ENCODE measurements around the gene PODNL1.

PODNL1 gene

GRCh38 chr19:13958043-13958442 lies 19.8 kb upstream of the PODNL1 start:
- DNase-seq (ENCODE audit: low spot score) = no peak

DNA sequence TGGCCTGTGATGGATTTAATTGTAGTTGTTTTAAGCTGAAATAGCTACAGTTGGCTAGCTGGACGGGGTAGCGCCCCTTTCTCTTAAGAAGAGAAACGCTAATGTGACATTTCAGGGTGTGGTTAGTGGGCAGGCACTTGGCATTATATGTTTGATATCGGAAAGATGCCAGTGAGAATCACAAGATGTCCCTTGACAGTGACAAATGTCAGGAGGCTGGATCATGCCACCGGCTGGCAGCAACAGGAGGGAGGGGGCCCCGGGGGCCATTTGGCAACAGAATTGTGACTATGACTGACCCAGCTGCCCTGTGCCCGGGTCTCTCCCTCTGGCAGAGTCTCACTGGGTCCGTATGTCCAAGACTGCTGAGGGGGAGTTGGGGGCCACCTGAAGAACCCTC lies 18.8 kb upstream of the PODNL1 start:
- DNase-seq (ENCODE audit: low spot score) = no peak

DNA sequence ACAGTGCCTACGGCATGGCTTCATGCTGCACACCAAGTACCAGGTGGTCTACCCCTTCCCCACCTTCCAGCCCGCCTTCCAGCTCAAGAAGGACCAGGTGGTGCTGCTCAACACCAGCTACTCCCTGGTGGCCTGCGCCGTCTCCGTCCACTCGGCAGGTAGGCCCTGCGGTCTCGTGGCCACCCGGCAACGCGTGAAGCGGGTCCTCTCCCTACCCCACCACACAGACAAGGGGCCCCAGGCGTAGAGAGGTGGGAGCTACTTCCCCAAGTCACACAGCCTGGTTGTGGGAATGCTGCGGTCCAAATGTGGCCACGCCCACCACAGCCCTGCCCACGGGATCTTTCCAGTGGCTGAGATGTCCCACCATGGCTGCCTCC lies 18.1 kb upstream of the PODNL1 start:
- no peak for DNase-seq (ENCODE audit: low spot score)

DNA sequence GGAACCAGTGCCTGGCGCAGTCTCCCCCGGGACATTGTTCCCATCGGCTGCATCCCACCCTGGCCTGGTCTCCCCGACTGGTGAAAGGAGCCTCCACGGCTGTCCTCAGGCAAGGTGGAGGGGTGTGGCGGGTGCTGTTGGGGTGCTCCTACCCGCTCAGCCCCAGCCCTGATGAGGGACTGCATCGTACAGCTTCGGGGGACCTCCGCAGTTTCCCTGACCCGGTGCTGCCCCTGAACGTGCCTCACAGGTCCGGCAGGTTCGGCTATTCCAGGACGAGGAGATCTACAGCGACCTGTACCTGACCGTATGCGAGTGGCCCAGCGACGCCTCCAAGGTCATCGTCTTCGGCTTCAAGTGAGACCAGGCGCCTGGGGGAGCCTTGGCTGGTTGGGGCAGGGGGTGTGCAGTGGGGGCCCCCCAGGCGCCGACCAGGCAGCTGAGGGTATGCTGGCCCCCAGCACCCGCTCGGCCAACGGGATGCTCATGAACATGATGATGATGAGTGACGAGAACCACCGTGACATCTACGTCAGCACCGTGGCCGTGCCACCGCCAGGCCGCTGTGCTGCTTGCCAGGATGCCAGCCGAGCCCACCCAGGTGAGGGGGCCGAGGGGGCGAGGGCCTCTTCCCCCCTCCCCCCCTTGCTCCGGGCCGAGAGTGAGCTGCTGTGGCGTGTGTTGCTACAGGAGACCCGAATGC lies 17.6 kb upstream of the PODNL1 start:
- DNase-seq (ENCODE audit: low spot score) = no peak

DNA sequence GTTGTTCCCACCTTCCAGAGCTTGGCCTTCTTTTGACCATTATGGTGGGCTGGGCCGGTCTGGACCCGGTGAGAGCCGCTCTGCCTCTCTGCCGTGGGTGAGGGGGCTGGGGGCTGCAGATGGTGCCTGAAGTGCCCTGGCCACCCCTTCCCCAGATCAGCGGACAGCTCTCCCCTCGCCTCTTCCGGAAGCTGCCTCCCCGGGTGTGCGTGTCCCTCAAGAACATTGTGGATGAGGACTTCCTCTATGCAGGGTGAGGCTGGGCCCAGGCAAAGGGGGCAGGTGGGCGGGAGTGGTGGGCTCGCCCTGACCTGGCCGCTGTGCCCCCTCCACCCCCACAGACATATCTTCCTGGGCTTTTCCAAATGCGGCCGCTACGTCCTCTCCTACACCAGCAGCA lies 16.0 kb upstream of the PODNL1 start:
- DNase-seq (ENCODE audit: low spot score) = no peak

GRCh38 chr19:13952931-13953531 lies 14.8 kb upstream of the PODNL1 start:
- DNase-seq (ENCODE audit: low spot score) = no peak

DNA sequence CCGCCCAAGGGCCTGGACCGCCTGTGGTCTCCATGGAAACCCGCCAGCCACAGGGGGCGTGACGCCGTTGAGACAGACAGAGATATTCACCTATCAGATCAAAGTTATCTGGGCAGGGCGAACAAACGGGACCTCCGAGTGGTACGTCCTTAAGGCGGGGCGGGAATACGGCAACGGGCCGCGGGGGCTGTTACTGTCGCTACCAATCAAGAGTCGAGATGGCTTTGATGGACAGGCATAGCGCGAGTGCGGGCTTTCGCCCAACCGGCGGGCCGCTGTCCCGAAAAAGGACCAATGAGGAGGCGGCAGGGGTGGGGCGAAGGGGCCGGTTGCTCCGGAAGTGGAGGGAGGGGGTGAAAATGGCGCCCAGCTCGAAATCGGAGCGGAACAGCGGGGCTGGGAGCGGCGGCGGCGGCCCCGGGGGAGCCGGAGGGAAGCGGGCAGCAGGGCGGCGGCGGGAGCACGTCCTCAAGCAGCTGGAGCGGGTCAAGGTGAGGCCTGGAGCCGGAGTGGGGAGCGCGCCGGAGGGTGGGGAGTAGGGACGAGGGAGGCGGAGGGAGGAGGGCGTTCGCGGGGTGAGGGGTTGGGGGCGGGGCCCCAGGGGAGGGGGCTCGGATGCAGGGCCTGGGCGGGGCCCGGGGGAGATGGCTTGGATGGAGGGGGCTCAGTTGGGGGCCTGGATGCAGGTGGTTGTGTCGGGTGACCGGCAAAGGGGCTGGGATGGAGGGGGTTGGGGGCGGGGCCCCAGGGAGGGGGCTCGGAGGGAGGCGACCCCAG lies 14.1 kb upstream of the PODNL1 start, which contains the start of gene DCAF15:
TSS of gene DCAF15 (plus strand) at position 356 of the 777 bp plus-strand sequence. CDS start at position 360, 4 bp downstream.
- peak; percentile 99 for DNase-seq (ENCODE audit: low spot score)

DNA sequence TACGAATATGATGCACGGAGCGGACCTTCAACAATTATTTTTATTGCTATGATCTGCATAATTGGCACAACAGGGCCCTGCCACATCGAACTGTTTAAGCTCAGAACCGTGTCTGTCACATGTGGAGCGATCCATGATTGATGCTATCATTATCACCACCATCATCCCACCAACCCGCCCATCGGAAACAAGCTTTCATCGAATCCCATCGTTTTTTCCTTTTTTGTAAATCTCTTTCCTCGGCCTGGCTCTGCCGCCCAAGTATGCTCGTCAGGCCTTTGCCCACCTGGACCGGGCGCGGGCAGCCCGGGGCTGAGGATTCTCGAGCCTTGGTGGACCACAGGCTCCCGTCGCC lies 13.6 kb upstream of the PODNL1 start:
- DNase-seq (ENCODE audit: low spot score) = no peak

GRCh38 chr19:13951043-13951442 lies 12.8 kb upstream of the PODNL1 start:
- no peak for DNase-seq (ENCODE audit: low spot score)

DNA sequence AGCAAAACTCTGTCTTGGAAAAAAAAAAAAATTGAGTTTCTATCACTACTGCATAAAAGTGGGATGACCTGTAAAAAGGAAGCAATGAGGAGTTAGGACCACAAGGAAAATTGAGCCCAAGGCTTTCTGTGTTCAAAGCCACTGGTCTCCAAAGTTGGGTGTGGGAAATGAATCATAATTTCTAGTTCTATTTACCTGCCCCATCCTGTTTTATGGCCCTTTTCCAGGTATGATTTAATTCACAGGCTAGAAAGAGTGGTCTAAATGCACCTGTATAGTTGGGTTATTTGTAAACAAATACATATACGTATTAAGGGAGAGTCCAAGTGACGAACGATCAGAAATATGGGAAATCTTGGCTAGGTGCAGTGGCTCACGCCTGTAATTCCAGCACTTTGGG lies 8.2 kb upstream of the PODNL1 start:
- no peak for DNase-seq (ENCODE audit: low spot score)

GRCh38 chr19:13942023-13942684 lies 3.9 kb upstream of the PODNL1 start:
- DNase-seq (ENCODE audit: low spot score) = no peak

DNA sequence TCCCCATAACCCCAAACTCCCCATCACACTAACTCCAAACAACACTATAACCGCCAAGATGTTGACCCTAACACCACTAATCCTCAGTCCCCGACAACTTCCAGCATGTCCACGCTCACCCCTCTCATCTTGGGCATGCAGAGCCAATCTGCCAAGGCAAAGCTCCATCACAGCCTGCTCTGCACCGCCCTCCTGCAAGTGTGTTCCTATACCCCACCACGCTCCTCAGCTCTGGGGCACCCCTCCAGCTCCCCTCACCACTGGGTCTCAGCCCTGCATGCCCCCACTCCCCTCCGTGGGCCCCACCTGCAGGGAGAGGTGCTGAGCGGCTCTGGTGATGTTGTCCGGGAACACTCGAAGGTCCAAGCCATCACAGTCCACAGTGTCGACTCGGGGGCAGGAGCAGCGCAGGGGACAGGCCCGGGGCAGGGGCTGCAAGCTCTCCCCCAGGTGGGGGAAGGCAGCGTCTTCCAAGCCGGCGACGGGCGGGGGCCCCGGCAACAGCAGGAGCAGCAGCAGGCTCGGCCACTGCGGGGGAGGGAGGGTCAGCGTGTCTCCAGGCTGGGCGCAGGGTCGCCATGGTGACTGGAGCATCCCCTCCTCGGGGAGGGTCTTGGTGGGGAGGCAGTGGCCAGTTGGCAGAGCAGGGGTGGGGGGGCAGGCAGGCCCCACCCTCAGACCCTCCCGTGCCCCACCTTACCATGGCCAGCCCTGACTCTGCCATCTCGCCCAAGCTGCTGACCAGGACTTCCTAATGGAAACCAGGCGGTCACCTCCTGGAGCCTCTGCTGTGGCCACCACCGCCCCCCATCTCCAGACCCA lies 527 bp downstream of the PODNL1 start:
- no peak for DNase-seq (ENCODE audit: low spot score)

DNA sequence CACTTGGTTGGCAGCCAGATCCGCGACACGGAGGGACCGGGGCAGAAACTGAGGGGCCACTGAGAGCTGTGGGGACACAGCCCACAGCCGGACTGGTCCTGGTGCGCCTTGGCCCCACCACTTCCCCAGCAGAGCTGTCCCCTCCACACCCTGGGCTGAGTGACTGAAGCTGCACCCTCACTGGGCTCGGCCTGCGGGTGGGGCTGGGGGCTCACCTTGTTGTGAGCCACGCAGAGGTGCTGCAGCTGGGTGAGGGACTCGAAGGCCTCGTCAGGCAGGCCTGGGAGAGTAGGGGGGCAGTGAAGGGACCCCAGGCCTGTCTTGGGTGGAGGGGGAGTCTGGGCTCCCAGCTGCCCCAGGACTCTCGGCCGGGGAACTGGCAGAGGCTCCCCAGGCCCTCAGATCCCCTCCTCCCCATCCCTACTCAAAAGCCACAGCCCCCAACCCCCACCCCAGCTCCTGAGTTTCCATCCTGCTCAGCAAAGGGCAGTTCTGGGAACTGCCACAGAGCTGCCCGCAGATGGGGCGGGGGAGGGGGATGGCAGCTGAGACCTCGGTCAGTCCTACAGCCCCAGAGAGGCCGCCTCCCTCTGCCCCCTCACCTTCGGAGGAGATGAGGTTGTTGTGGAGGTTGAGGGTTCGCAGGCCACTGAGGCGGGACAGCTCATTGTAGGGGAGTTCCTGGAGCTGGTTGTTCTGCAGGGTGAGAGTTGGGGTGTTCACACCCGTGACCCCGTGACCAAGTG lies 2.3 kb downstream of the PODNL1 start:
- DNase-seq (ENCODE audit: low spot score) = no peak

DNA sequence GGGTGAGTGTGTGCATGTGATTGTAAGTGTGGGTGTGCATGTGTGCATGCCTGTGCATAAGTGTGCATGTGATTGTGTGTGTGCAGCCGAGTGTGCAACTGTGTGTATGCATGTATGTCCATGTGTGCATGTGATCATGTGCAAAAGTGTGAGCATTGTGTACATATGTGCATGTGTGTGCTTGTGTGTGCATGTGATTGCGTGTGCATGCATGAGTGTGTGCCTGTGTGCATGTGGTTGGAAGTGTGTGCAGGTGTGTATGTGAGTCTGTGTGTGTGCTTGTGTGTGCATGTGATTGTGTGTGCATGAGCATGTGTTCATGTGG lies 3.5 kb downstream of the PODNL1 start:
- no peak for DNase-seq (ENCODE audit: low spot score)

DNA sequence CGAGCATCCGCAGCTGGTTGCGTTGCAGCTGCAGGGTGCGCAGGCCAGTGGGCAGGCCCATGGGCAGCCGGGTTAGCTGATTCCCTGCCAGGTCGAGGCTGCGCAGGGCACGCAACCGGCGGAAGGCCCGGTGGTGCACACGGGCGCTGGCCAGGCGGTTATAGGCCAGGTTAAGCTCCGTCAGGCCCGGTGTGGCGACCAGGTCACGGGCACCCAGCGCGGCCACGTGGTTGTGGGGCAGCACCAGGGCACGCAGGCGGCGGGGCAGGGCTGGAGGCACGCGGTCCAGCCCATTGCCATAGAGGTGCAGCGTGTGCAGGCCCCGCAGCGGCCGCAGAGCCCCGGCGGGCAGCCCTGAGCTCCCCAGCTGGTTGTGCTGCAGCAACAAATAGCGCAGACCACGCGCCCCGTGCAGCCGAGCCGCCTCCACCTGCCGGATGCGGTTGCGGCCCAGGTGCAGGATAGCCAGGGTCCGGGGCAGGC lies 5.3 kb downstream of the PODNL1 start:
- DNase-seq (ENCODE audit: low spot score) = no peak

- DNase-seq (ENCODE audit: low spot score) = no peak
Observed at GRCh38 chr19:13932149-13932637, 6.0 kb downstream of the PODNL1 start.

GRCh38 chr19:13931391-13932148 lies 6.6 kb downstream of the PODNL1 start:
- DNase-seq (ENCODE audit: low spot score) = no peak

GRCh38 chr19:13930402-13930801 lies 7.8 kb downstream of the PODNL1 start:
- DNase-seq (ENCODE audit: low spot score) = no peak

DNA sequence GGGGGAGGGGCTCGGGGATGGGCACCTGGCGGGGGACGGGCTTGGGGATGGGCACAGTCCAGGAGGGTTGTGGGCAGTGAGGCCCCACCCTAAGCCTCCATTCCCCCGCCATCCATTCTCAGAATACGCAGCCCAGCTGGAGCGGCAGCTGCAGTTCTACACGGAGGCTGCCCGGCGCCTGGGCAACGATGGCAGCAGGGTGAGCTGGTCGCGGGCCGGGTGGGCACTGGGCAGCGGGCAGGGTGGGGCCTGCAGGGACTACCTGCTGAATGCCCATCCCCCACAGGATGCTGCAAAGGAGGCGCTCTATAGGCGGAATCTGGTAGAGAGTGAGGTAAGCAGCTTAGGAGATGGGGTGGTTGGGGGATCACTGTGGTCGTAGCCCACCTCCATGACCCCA lies 8.3 kb downstream of the PODNL1 start:
- no peak for DNase-seq (ENCODE audit: low spot score)

GRCh38 chr19:13929340-13929739 lies 8.9 kb downstream of the PODNL1 start:
- no peak for DNase-seq (ENCODE audit: low spot score)
